GM19035 (cell line): ENCODE results near the gene PPP1R9A.

Experiments
- ATAC-seq: cut with Tn5 transposase; IDR thresholded peaks from one replicate; pipeline ENCODE4 v1.9.1; 2021; ENCODE audit not compliant: unreplicated experiment

PPP1R9A gene

DNA sequence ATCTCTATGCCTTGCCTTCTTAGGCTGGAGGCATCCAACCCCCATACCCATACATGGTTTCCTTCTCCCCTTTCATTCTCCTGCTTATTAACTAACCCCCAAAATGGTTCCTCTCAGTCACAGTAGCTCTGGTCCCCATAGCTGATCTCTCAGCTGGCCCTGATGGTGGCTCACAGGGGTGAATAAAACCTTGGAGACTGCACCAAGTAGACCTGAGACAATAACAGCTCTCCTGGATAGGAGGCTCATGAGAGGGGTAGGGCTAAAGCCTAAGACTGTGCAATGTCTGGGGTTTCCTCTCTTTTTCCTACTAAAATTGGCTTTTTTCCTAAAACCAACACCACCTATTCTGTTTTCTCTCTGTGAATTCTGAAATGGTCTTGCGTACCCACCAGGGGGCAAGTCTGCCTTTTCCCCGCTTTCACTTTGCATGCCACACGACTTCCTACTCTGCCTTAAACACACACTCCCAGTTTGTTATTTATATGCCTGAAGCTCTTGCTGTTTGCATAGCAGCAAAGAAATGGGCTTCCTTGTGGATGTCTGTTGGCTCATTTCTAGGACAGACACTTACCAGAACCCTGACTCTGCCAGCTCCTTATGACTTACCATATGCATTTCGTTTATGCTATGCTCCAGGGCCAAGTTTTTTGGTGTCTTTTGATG is 435.4 kb downstream of the PPP1R9A start:
- ATAC-seq, result no peak
